ENCODE results near the gene ARL13B.

GRCh38 chr3:94081884-94082283, 101.9 kb downstream of the ARL13B start:
- TF ChIP-seq CTCF (IDR thresholded peaks at IDR 0.05) (no peak), POLR2A (IDR thresholded peaks at IDR 0.05) (no peak), EP300 (IDR thresholded peaks at IDR 0.05) (no peak)
